Gastroesophageal sphincter (tissue), 3 donors: ENCODE measurements around the gene EIF5B.

ENCODE experiments used
- POLR2A ChIP-seq, 2 donors: fragments of 450-650 bp; IDR thresholded peaks; one replicate each; pipeline ENCODE4 v1.6.1; 2017; ENCODE audit warnings: antibody characterized with exemption in 2 of 2, mild to moderate bottlenecking in 2 of 2, moderate library complexity in 1 of 2
- POLR2AphosphoS5 ChIP-seq: sonication (generic); formaldehyde crosslinking; IDR thresholded peaks from one replicate; pipeline ENCODE4 v1.6.1; 2017; ENCODE audit warnings: antibody characterized with exemption
- TF ChIP-seq, protein P1 (sequence below), 4 experiments: fragments of 200-600 bp in 2 of 4; fragments of 450-650 bp in 2 of 4; sonication (generic) in 1 of 4; IDR thresholded peaks; one replicate each; pipeline ENCODE4 v1.5.1; 2017 to 2019; ENCODE audit warnings: antibody characterized with exemption in 4 of 4, mild to moderate bottlenecking in 2 of 4, moderate library complexity in 2 of 4

DNA sequence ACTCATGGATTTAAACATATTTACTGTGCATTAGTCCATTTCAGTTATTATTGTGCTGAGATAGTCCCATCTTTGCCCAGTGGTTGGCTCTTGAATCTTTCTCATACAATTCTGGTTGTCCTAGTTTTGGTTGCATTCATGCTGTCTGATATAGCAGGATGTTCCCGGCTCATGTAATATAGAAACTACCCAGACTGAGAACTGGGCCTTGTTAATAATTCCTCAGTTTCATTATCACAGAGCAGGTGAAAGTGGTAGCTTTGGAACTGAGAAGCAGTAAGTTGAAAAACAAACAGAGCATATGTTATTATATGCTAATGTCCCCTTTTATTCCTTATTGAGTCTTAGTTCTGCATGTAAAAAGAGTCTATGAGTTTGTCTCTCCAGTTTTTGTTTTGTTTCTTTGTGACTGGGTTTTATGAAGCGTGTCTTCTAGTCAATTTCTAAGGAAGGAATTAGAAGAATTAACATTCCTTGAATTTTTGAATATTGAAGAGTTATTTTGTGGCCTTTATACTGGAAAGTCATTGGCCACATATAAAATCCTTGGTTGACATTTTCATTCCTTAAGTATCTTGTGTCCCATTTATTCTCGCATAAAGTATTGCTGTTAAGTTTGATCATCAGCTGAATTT is 43.3 kb downstream of the EIF5B start:
- TF ChIP-seq, protein P1, sequence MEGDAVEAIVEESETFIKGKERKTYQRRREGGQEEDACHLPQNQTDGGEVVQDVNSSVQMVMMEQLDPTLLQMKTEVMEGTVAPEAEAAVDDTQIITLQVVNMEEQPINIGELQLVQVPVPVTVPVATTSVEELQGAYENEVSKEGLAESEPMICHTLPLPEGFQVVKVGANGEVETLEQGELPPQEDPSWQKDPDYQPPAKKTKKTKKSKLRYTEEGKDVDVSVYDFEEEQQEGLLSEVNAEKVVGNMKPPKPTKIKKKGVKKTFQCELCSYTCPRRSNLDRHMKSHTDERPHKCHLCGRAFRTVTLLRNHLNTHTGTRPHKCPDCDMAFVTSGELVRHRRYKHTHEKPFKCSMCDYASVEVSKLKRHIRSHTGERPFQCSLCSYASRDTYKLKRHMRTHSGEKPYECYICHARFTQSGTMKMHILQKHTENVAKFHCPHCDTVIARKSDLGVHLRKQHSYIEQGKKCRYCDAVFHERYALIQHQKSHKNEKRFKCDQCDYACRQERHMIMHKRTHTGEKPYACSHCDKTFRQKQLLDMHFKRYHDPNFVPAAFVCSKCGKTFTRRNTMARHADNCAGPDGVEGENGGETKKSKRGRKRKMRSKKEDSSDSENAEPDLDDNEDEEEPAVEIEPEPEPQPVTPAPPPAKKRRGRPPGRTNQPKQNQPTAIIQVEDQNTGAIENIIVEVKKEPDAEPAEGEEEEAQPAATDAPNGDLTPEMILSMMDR (IDR thresholded peaks at IDR 0.05), result no peak
- TF ChIP-seq POLR2AphosphoS5, result no peak
- no peak for TF ChIP-seq POLR2A (IDR thresholded peaks at IDR 0.05)
